Loucy (cell line): Measurements from ENCODE around the gene NECTIN1.

Experiments used
- H2AFZ ChIP-seq: fragments of 200-600 bp; sonication (generic); 2 replicates; pipeline ENCODE4 v1.6.0; 2016; ENCODE audit warnings: antibody characterized with exemption, mild to moderate bottlenecking, low read length, moderate library complexity
- H3F3A ChIP-seq: fragments of 200-600 bp; 2 replicates; pipeline ENCODE4 v1.6.0; 2016; ENCODE audit warnings: antibody characterized with exemption, low read depth, mild to moderate bottlenecking
- H3K27me3 ChIP-seq: fragments of 200-600 bp; sonication (generic); 2 replicates; pipeline ENCODE4 v1.6.1; 2014; ENCODE audit warnings: low read length, mild to moderate bottlenecking; ENCODE audit not compliant: insufficient read depth, poor library complexity, severe bottlenecking
- H3K36me3 ChIP-seq: fragments of 200-600 bp; sonication (generic); 2 replicates; pipeline ENCODE4 v1.6.1; 2016; ENCODE audit warnings: low read length; ENCODE audit not compliant: insufficient read depth
- H3K4me1 ChIP-seq: fragments of 200-600 bp; sonication (generic); 2 replicates; pipeline ENCODE4 v1.5.1; 2014; ENCODE audit warnings: low read length, mild to moderate bottlenecking; ENCODE audit not compliant: insufficient read depth, poor library complexity, severe bottlenecking
- H3K4me2 ChIP-seq: fragments of 200-600 bp; sonication (generic); 2 replicates; pipeline ENCODE4 v1.6.0; 2014; ENCODE audit warnings: antibody characterized with exemption, low read length, low read depth, mild to moderate bottlenecking; ENCODE audit not compliant: poor library complexity, severe bottlenecking
- H3K4me3 ChIP-seq: fragments of 200-600 bp; sonication (generic); 2 replicates; pipeline ENCODE4 v1.5.1; 2014; ENCODE audit warnings: low read length, mild to moderate bottlenecking, mixed read lengths; ENCODE audit not compliant: poor library complexity, severe bottlenecking
- H3K79me2 ChIP-seq: fragments of 200-600 bp; sonication (generic); 2 replicates; pipeline ENCODE4 v1.6.1; 2014; ENCODE audit warnings: low read length; ENCODE audit not compliant: insufficient read depth
- H3K9ac ChIP-seq: fragments of 200-600 bp; sonication (generic); 2 replicates; pipeline ENCODE4 v1.6.0; 2014; ENCODE audit warnings: mild to moderate bottlenecking, low read depth, low read length, moderate library complexity; ENCODE audit not compliant: poor library complexity, severe bottlenecking
- H3K9me2 ChIP-seq: fragments of 200-600 bp; sonication (generic); replicated peaks from 2 replicates; pipeline ENCODE4 v1.6.1; 2016; ENCODE audit warnings: low read depth, low read length, mixed read lengths
- H3K9me3 ChIP-seq: fragments of 200-600 bp; sonication (generic); 2 replicates; pipeline ENCODE4 v1.6.1; 2014; ENCODE audit warnings: mild to moderate bottlenecking, antibody characterized with exemption, low read length, low read depth; ENCODE audit not compliant: insufficient read depth
- H4K20me1 ChIP-seq: fragments of 200-600 bp; sonication (generic); 2 replicates; pipeline ENCODE4 v1.6.0; 2014; ENCODE audit warnings: antibody characterized with exemption, low read length, mild to moderate bottlenecking; ENCODE audit not compliant: insufficient read depth, poor library complexity, severe bottlenecking
- CTCF ChIP-seq: fragments of 200-600 bp; sonication (generic); conservative IDR thresholded peaks from 2 replicates; pipeline ENCODE4 v1.5.1; 2014; ENCODE audit warnings: mild to moderate bottlenecking, antibody characterized with exemption, low read length
- EZH2phosphoT487 ChIP-seq: fragments of 200-600 bp; IDR thresholded peaks from 2 replicates; pipeline ENCODE4 v1.6.1; 2018; ENCODE audit warnings: antibody characterized with exemption, mild to moderate bottlenecking, moderate library complexity, borderline replicate concordance

Gene NECTIN1

GRCh38 chr11:119624102-119624615 lies 104.8 kb downstream of the NECTIN1 start:
- no peaks in the 10 kb centered on the region for H3K9me3 ChIP-seq
- no peak overlapping the region for H3K9ac ChIP-seq
- H2AFZ ChIP-seq = no peak overlapping the region
- H3K4me2 ChIP-seq = no peak overlapping the region
- H3K36me3 ChIP-seq = no peaks in the 10 kb centered on the region
- H3F3A ChIP-seq = no peaks in the 10 kb centered on the region
- H3K9me2 ChIP-seq = no peaks in the 10 kb centered on the region
- no peaks in the 10 kb centered on the region for H4K20me1 ChIP-seq
- TF ChIP-seq EZH2phosphoT487 = no peak
- peak; percentile 51 for TF ChIP-seq CTCF
- no peak overlapping the region for H3K4me3 ChIP-seq
- peaks cover 11% of the 10 kb centered on the region for H3K4me1 ChIP-seq
- H3K79me2 ChIP-seq = no peaks in the 10 kb centered on the region
- no peaks in the 10 kb centered on the region for H3K27me3 ChIP-seq

GRCh38 chr11:119623682-119624081 lies 105.3 kb downstream of the NECTIN1 start:
- Histone ChIP-seq H3K4me2 (no peak overlapping the region), H3K27me3 (no peaks in the 10 kb centered on the region), H3K9me2 (no peaks in the 10 kb centered on the region), H3K36me3 (no peaks in the 10 kb centered on the region), H3K4me1 (peaks cover 11% of the 10 kb centered on the region), H3K79me2 (no peaks in the 10 kb centered on the region), H3F3A (no peaks in the 10 kb centered on the region), H3K9me3 (no peaks in the 10 kb centered on the region), H3K4me3 (no peak overlapping the region), H2AFZ (no peak overlapping the region), H3K9ac (no peak overlapping the region), H4K20me1 (no peaks in the 10 kb centered on the region)
- TF ChIP-seq EZH2phosphoT487 (no peak), CTCF (no peak)

- no peaks in the 10 kb centered on the region for H4K20me1 ChIP-seq
- TF ChIP-seq CTCF (no peak), EZH2phosphoT487 (no peak)
- no peak overlapping the region for H3K4me3 ChIP-seq
- H3K9ac ChIP-seq = no peak overlapping the region
- no peaks in the 10 kb centered on the region for H3K79me2 ChIP-seq
- H3F3A ChIP-seq = no peaks in the 10 kb centered on the region
- no peaks in the 10 kb centered on the region for H3K9me3 ChIP-seq
- no peak overlapping the region for H2AFZ ChIP-seq
- no peaks in the 10 kb centered on the region for H3K36me3 ChIP-seq
- peaks cover 11% of the 10 kb centered on the region for H3K4me1 ChIP-seq
- H3K9me2 ChIP-seq = no peaks in the 10 kb centered on the region
- no peak overlapping the region for H3K4me2 ChIP-seq
- no peaks in the 10 kb centered on the region for H3K27me3 ChIP-seq
Measured at GRCh38 chr11:119622454-119623143, 106.4 kb downstream of the NECTIN1 start.
